WI38 (cell line): ENCODE data around the gene SPRYD7.
"Not testable (repeated sequence)": the region's sequence is repeated elsewhere in the genome, so short reads cannot be mapped to it uniquely, and the experiment has no call there.

Experiments
- H3K4me3 ChIP-seq: 2 replicates; pipeline ENCODE4 v1.5.1; 2011; ENCODE audit warnings: low read depth, mild to moderate bottlenecking, control low read depth, low read length
- CTCF ChIP-seq: IDR thresholded peaks from 2 replicates; pipeline ENCODE4 v1.5.1; 2012; ENCODE audit warnings: low read depth, mild to moderate bottlenecking, control low read depth, low read length

Gene SPRYD7

GRCh38 chr13:49972709-49973108 is 36.6 kb upstream of the SPRYD7 start:
- TF ChIP-seq CTCF = no peak
- no peak overlapping the region for H3K4me3 ChIP-seq

- no peak overlapping the region for H3K4me3 ChIP-seq
- no peak for TF ChIP-seq CTCF
Observed at GRCh38 chr13:49967456-49967855, 31.3 kb upstream of the SPRYD7 start.

- no peak overlapping the region for H3K4me3 ChIP-seq
- no peak for TF ChIP-seq CTCF
Observed at GRCh38 chr13:49958321-49958720, 22.2 kb upstream of the SPRYD7 start.

- TF ChIP-seq CTCF = no peak
- H3K4me3 ChIP-seq = no peak overlapping the region
Observed at GRCh38 chr13:49956131-49956530, 20.0 kb upstream of the SPRYD7 start.

- TF ChIP-seq CTCF = no peak
- H3K4me3 ChIP-seq = no peak overlapping the region
Observed at GRCh38 chr13:49954674-49955455, 18.7 kb upstream of the SPRYD7 start.

- no peak overlapping the region for H3K4me3 ChIP-seq
- no peak for TF ChIP-seq CTCF
Observed at GRCh38 chr13:49953560-49953959, 17.4 kb upstream of the SPRYD7 start.

GRCh38 chr13:49951754-49952535 is 15.8 kb upstream of the SPRYD7 start:
- H3K4me3 ChIP-seq = no peak overlapping the region
- TF ChIP-seq CTCF = no peak

- H3K4me3 ChIP-seq = not testable (repeated sequence)
Observed at GRCh38 chr13:49948777-49949270, 12.7 kb upstream of the SPRYD7 start.
